ENCODE results near the gene MCCC1. TPM values are rescaled to one million over a fixed set of nuclear protein-coding genes. Genes with fewer than 3 reads are reported as not detected.

MCCC1 gene
- total RNA-seq, 1 experiment from 2014 or later = 19.2 TPM

GRCh38 chr3:183082355-183082915 is 16.9 kb downstream of the MCCC1 start:
- H3K36me3 ChIP-seq (ENCODE audit: insufficient read depth, low read length, poor library complexity, severe bottlenecking) = peaks cover 32% of the 10 kb centered on the region
- no peak overlapping the region for H3K27ac ChIP-seq (ENCODE audit: low read depth, low read length, poor library complexity, severe bottlenecking)
- intact Hi-C loops (cut with micrococcal nuclease; ENCODE audit: unreplicated experiment) = no loop called here
- TF ChIP-seq EZH2 (IDR thresholded peaks at IDR 0.05; ENCODE audit: borderline replicate concordance, low read depth, low read length, poor library complexity, severe bottlenecking) = no peak
- TF ChIP-seq, protein P1, sequence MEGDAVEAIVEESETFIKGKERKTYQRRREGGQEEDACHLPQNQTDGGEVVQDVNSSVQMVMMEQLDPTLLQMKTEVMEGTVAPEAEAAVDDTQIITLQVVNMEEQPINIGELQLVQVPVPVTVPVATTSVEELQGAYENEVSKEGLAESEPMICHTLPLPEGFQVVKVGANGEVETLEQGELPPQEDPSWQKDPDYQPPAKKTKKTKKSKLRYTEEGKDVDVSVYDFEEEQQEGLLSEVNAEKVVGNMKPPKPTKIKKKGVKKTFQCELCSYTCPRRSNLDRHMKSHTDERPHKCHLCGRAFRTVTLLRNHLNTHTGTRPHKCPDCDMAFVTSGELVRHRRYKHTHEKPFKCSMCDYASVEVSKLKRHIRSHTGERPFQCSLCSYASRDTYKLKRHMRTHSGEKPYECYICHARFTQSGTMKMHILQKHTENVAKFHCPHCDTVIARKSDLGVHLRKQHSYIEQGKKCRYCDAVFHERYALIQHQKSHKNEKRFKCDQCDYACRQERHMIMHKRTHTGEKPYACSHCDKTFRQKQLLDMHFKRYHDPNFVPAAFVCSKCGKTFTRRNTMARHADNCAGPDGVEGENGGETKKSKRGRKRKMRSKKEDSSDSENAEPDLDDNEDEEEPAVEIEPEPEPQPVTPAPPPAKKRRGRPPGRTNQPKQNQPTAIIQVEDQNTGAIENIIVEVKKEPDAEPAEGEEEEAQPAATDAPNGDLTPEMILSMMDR (conservative IDR thresholded peaks at IDR 0.05; ENCODE audit: low read depth, low read length) = no peak
- BruUV-seq (replicated peaks) = no TSS peak
- no peaks in the 10 kb centered on the region for H3K27me3 ChIP-seq (replicated peaks; ENCODE audit: insufficient read depth, low read depth, low read length, poor library complexity)
- H3K4me3 ChIP-seq (ENCODE audit: low read depth, low read length, poor library complexity, severe bottlenecking) = no peak overlapping the region
- no peak for DNase-seq (ENCODE audit: low spot score)
- peaks cover 9% of the 10 kb centered on the region for H3K9me3 ChIP-seq (ENCODE audit: low read depth, low read length, poor library complexity, severe bottlenecking)
- no peaks in the 10 kb centered on the region for H3K4me1 ChIP-seq (ENCODE audit: insufficient read depth, low read length, poor library complexity, severe bottlenecking)
- CTCF ChIA-PET = no interaction called here
- POLR2A ChIA-PET (ENCODE audit: low non-redundant PET) = no interaction called here

- Histone ChIP-seq H3K4me3 (ENCODE audit: low read depth, low read length, poor library complexity, severe bottlenecking) (no peak overlapping the region), H3K9me3 (ENCODE audit: low read depth, low read length, poor library complexity, severe bottlenecking) (peaks cover 9% of the 10 kb centered on the region), H3K36me3 (ENCODE audit: insufficient read depth, low read length, poor library complexity, severe bottlenecking) (peaks cover 26% of the 10 kb centered on the region), H3K4me1 (ENCODE audit: insufficient read depth, low read length, poor library complexity, severe bottlenecking) (no peaks in the 10 kb centered on the region), H3K27me3 (replicated peaks; ENCODE audit: insufficient read depth, low read depth, low read length, poor library complexity) (no peaks in the 10 kb centered on the region), H3K27ac (ENCODE audit: low read depth, low read length, poor library complexity, severe bottlenecking) (no peak overlapping the region)
- TF ChIP-seq, protein P1 (conservative IDR thresholded peaks at IDR 0.05; ENCODE audit: low read depth, low read length) = no peak
- no peak for TF ChIP-seq EZH2 (IDR thresholded peaks at IDR 0.05; ENCODE audit: borderline replicate concordance, low read depth, low read length, poor library complexity, severe bottlenecking)
- intact Hi-C loops (cut with micrococcal nuclease; ENCODE audit: unreplicated experiment) = no loop called here
- ChIA-PET POLR2A (ENCODE audit: low non-redundant PET) (no interaction called here), CTCF (no interaction called here)
- no TSS peak for BruUV-seq (replicated peaks)
- DNase-seq (ENCODE audit: low spot score) = no peak
Observed at GRCh38 chr3:183081459-183082183, 17.7 kb downstream of the MCCC1 start.

GRCh38 chr3:183080628-183081027 is 18.7 kb downstream of the MCCC1 start:
- no peak overlapping the region for H3K27ac ChIP-seq (ENCODE audit: low read depth, low read length, poor library complexity, severe bottlenecking)
- intact Hi-C loops (cut with micrococcal nuclease; ENCODE audit: unreplicated experiment) = no loop called here
- no peak overlapping the region for H3K4me3 ChIP-seq (ENCODE audit: low read depth, low read length, poor library complexity, severe bottlenecking)
- peaks cover 9% of the 10 kb centered on the region for H3K9me3 ChIP-seq (ENCODE audit: low read depth, low read length, poor library complexity, severe bottlenecking)
- BruUV-seq (replicated peaks) = no TSS peak
- H3K27me3 ChIP-seq (replicated peaks; ENCODE audit: insufficient read depth, low read depth, low read length, poor library complexity) = no peaks in the 10 kb centered on the region
- ChIA-PET POLR2A (ENCODE audit: low non-redundant PET) (no interaction called here), CTCF (no interaction called here)
- DNase-seq (ENCODE audit: low spot score) = no peak
- H3K4me1 ChIP-seq (ENCODE audit: insufficient read depth, low read length, poor library complexity, severe bottlenecking) = no peaks in the 10 kb centered on the region
- H3K36me3 ChIP-seq (ENCODE audit: insufficient read depth, low read length, poor library complexity, severe bottlenecking) = peaks cover 26% of the 10 kb centered on the region
- TF ChIP-seq, protein P1 (conservative IDR thresholded peaks at IDR 0.05; ENCODE audit: low read depth, low read length) = no peak
- TF ChIP-seq EZH2 (IDR thresholded peaks at IDR 0.05; ENCODE audit: borderline replicate concordance, low read depth, low read length, poor library complexity, severe bottlenecking) = no peak

Data from A673 (cell line).